ENCODE results near the gene PDCL3. TPM values are rescaled to one million over a fixed set of nuclear protein-coding genes. Genes with fewer than 3 reads are reported as not detected.

PDCL3 gene
- total RNA-seq, 1 donor from 2014 or later = 23.9 TPM

DNA sequence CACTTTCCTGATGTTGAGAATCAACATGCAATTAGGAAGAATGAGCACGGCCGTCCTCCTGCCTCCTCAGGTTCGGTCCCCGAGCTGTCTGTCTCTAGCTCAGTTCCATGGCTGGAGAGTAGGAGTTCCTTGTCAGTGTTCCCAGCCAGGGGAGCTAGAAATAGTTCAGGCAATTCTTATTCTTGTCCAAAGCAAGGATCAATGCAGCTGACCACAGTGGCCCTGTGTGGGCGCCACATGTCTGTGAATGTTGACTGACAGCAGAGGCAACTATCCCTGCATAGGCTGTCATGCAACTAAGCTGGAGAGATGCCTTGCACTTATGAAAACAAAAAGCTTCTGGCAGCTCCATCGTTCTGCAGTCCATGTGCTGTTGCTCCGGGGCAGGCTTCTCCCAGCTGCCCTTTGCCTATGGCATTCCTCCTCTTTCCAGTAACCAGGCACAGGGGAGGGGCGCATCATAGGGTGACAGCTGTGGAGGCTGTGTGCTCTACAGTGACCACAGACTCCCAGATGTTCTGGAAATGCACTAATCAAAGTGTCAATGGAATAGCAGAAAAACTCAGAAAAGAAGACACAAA, 58.7 kb downstream of the PDCL3 start:
- peaks cover 1% of the 10 kb centered on the region for H3K27me3 ChIP-seq (ENCODE audit: control insufficient read depth, insufficient read depth, low read length)
- DNase-seq (ENCODE audit: low read depth) = no peak
- TF ChIP-seq, protein P1, sequence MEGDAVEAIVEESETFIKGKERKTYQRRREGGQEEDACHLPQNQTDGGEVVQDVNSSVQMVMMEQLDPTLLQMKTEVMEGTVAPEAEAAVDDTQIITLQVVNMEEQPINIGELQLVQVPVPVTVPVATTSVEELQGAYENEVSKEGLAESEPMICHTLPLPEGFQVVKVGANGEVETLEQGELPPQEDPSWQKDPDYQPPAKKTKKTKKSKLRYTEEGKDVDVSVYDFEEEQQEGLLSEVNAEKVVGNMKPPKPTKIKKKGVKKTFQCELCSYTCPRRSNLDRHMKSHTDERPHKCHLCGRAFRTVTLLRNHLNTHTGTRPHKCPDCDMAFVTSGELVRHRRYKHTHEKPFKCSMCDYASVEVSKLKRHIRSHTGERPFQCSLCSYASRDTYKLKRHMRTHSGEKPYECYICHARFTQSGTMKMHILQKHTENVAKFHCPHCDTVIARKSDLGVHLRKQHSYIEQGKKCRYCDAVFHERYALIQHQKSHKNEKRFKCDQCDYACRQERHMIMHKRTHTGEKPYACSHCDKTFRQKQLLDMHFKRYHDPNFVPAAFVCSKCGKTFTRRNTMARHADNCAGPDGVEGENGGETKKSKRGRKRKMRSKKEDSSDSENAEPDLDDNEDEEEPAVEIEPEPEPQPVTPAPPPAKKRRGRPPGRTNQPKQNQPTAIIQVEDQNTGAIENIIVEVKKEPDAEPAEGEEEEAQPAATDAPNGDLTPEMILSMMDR (IDR thresholded peaks at IDR 0.05; ENCODE audit: insufficient read depth, low read length, poor library complexity, severe bottlenecking) = no peak
- H3K36me3 ChIP-seq (ENCODE audit: control insufficient read depth, insufficient read depth, low read length) = no peaks in the 10 kb centered on the region
- no peak overlapping the region for H3K4me3 ChIP-seq (ENCODE audit: low read depth, low read length)

DNA sequence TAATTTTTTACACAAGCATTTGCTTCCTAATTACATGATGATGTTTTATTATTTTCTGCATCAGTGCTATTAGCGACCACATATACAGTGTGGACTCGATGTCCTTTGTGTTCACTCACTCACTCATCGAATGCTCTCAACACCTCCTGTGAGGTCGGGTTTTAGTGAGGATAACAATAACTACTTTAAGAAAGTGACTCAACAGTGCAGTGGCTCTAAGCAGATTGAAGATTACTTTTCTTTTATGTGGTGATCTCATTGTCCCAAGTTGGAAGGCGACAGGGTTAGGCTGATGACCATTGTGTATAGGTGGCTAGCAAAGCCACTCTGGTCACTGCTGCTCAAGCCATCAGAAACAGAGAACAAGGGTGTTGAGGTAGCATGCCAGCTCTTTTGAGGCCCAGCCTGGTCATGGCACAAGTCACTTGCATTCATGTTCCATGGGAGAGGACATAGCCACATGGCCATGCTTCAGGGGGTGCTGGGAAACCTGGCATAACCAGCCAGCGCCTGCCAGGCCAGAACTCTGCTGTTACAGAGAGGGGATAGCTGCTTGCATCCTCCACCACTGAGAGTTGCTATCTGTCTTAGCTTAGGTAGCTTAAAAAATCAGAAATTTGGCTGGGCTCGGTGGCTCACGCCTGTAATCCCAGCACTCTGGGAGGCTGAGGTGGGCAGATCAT, 60.4 kb downstream of the PDCL3 start:
- Histone ChIP-seq H3K36me3 (ENCODE audit: control insufficient read depth, insufficient read depth, low read length) (no peaks in the 10 kb centered on the region), H3K4me3 (ENCODE audit: low read depth, low read length) (no peak overlapping the region), H3K27me3 (ENCODE audit: control insufficient read depth, insufficient read depth, low read length) (peaks cover 11% of the 10 kb centered on the region)
- TF ChIP-seq, protein P1 (IDR thresholded peaks at IDR 0.05; ENCODE audit: insufficient read depth, low read length, poor library complexity, severe bottlenecking) = no peak
- no peak for DNase-seq (ENCODE audit: low read depth)

DNA sequence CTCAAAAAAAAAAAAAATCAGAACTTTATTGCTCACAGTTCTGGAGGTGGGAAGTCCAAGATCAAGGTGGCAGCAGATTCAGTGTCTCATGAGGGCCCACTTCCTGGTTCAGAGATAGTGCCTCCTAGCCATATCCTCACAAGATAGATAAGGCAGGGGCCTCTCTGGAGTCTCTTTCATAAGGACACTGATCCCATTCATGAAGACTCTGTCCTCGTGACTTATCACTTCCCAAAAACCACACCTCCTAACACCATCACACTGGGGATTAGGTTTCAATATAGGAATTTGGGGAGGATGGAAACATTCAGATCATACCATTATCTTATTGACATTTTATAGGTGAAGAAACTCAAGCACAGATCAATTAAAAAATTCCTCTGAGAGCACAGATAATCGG, 61.1 kb downstream of the PDCL3 start:
- no peaks in the 10 kb centered on the region for H3K36me3 ChIP-seq (ENCODE audit: control insufficient read depth, insufficient read depth, low read length)
- H3K27me3 ChIP-seq (ENCODE audit: control insufficient read depth, insufficient read depth, low read length) = peaks cover 14% of the 10 kb centered on the region
- no peak for DNase-seq (ENCODE audit: low read depth)
- H3K4me3 ChIP-seq (ENCODE audit: low read depth, low read length) = no peak overlapping the region
- TF ChIP-seq, protein P1 (IDR thresholded peaks at IDR 0.05; ENCODE audit: insufficient read depth, low read length, poor library complexity, severe bottlenecking) = no peak

DNA sequence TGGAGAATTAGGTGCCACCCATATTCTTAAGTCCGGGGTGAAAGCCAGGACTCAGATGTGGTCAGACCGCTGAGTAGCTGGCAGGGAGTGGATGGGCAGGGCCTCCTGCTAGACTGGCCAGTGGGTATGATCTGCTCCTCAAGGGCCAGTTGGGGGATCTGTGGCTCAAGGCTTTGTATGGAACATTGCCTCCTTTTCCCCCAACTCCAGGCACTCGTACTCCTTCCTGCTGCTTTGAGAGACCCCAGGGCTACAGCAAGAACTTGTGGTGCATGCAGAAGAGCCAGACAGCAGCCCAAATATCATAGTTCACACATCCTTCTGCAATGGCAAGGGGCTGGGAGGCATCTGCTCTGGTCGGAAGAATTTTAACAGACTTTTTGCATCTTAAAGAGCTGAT, 61.7 kb downstream of the PDCL3 start:
- TF ChIP-seq, protein P1 (IDR thresholded peaks at IDR 0.05; ENCODE audit: insufficient read depth, low read length, poor library complexity, severe bottlenecking) = no peak
- peaks cover 14% of the 10 kb centered on the region for H3K27me3 ChIP-seq (ENCODE audit: control insufficient read depth, insufficient read depth, low read length)
- H3K4me3 ChIP-seq (ENCODE audit: low read depth, low read length) = no peak overlapping the region
- no peaks in the 10 kb centered on the region for H3K36me3 ChIP-seq (ENCODE audit: control insufficient read depth, insufficient read depth, low read length)
- DNase-seq (ENCODE audit: low read depth) = no peak

DNA sequence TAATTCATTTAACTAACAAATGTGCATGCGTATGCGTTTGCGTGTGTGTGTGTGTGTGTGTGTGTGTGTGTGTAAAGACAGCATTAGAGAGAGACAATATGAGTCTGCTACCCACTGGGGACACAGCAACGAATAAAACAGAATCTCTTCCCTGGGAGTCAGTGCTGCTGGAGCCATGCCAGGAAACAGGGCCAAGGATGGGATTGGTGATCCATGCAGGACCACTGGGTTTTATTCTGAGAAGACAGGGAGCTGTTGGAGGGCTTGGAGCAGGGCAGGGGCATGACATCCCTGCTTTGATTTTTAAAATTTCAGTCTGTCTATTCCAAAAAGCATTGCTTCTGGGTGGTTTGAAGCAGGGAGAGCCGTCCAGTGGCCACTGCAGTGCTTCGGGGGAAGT, 62.9 kb downstream of the PDCL3 start:
- peaks cover 14% of the 10 kb centered on the region for H3K27me3 ChIP-seq (ENCODE audit: control insufficient read depth, insufficient read depth, low read length)

More for the DNA sequence above, 62.9 kb downstream of the PDCL3 start:
- no peak overlapping the region for H3K4me3 ChIP-seq (ENCODE audit: low read depth, low read length)
- no peaks in the 10 kb centered on the region for H3K36me3 ChIP-seq (ENCODE audit: control insufficient read depth, insufficient read depth, low read length)
- TF ChIP-seq, protein P1 (IDR thresholded peaks at IDR 0.05; ENCODE audit: insufficient read depth, low read length, poor library complexity, severe bottlenecking) = no peak
- DNase-seq (ENCODE audit: low read depth) = no peak

Other genes with a start within 250 kb of the PDCL3 start
- 3.3 and 4.1 TPM in 2 replicates for gene LONRF2, start 240.5 kb upstream of the PDCL3 start, total RNA-seq
- gene CHST10, start 145.3 kb upstream of the PDCL3 start, total RNA-seq = 18.8 and 21.8 TPM in 2 replicates
- not detected in 2 replicates for gene NMS, start 92.5 kb upstream of the PDCL3 start, total RNA-seq

All from kidney epithelial cell (primary cell).